K562 (cell line): ENCODE results near the gene AP4S1. TPM values are rescaled to one million over a fixed set of nuclear protein-coding genes. Genes with fewer than 3 reads are reported as not detected.

Source experiments
- CBX1 ChIP-seq: sonication (generic); IDR thresholded peaks from 2 replicates; pipeline ENCODE4 v1.6.1; 2016; ENCODE audit warnings: antibody characterized with exemption, low read depth, mild to moderate bottlenecking
- FOXO4 ChIP-seq: fragments of 450-650 bp; formaldehyde crosslinking; IDR thresholded peaks from 2 replicates; pipeline ENCODE4 v1.4.0; 2020; ENCODE audit warnings: mild to moderate bottlenecking, moderate library complexity
- FOXP4 ChIP-seq: sonication (generic); formaldehyde crosslinking; IDR thresholded peaks from 2 replicates; pipeline ENCODE4 v1.8.0; 2022; ENCODE audit warnings: mild to moderate bottlenecking, missing genetic modification reagents, borderline replicate concordance
- HDAC3 ChIP-seq: fragments of 450-650 bp; IDR thresholded peaks from 2 replicates; pipeline ENCODE4 v1.6.1; 2018; ENCODE audit warnings: borderline replicate concordance, mild to moderate bottlenecking, moderate library complexity; ENCODE audit not compliant: partially characterized antibody
- KLF13 ChIP-seq: fragments of 450-650 bp; IDR thresholded peaks from 2 replicates; pipeline ENCODE4 v1.6.1; 2016; ENCODE audit warnings: missing genetic modification characterization, low read depth, mild to moderate bottlenecking, missing compliant biosample characterization, moderate library complexity, borderline replicate concordance
- MTA3 ChIP-seq: fragments of 450-650 bp; formaldehyde crosslinking; IDR thresholded peaks from 2 replicates; pipeline ENCODE4 v1.6.1; 2017; ENCODE audit warnings: mild to moderate bottlenecking, borderline replicate concordance
- NFIC ChIP-seq: fragments of 450-650 bp; IDR thresholded peaks from 2 replicates; pipeline ENCODE4 v1.6.1; 2017; ENCODE audit warnings: mild to moderate bottlenecking, inconsistent platforms
- NR1H2 ChIP-seq: sonication (generic); formaldehyde crosslinking; IDR thresholded peaks from 2 replicates; pipeline ENCODE4 v1.4.0; 2020; ENCODE audit warnings: mild to moderate bottlenecking, missing genetic modification reagents
- POLR2G ChIP-seq: fragments of 200-400 bp; formaldehyde crosslinking; IDR thresholded peaks from 2 replicates; pipeline ENCODE4 v1.6.1; 2017; ENCODE audit warnings: low read depth, mild to moderate bottlenecking, antibody characterized with exemption, low read length, moderate library complexity
- RAD51 ChIP-seq: fragments of 450-650 bp; IDR thresholded peaks from 2 replicates; pipeline ENCODE4 v1.7.1; 2016; ENCODE audit warnings: low read depth, mild to moderate bottlenecking, borderline replicate concordance
- RBBP5 ChIP-seq: fragments of 200-600 bp; sonication (generic); IDR thresholded peaks from 2 replicates; pipeline ENCODE4 v1.6.1; 2012; ENCODE audit warnings: borderline replicate concordance, mild to moderate bottlenecking, low read length, control low read depth, inconsistent platforms; ENCODE audit not compliant: insufficient read depth, poor library complexity, severe bottlenecking
- SAP30 ChIP-seq: fragments of 200-600 bp; sonication (generic); IDR thresholded peaks from 2 replicates; pipeline ENCODE4 v1.6.1; 2012; ENCODE audit warnings: borderline replicate concordance, low read depth, mild to moderate bottlenecking, moderate library complexity, low read length, control low read depth, inconsistent platforms; ENCODE audit not compliant: insufficient read depth, poor library complexity, severe bottlenecking
- THRAP3 ChIP-seq: fragments of 450-650 bp; IDR thresholded peaks from 2 replicates; pipeline ENCODE4 v1.6.1; 2016; ENCODE audit warnings: mild to moderate bottlenecking, inconsistent platforms, borderline replicate concordance
- ZNF24 ChIP-seq: fragments of 450-650 bp; IDR thresholded peaks from 2 replicates; pipeline ENCODE4 v1.6.1; 2016
- ZNF407 ChIP-seq: fragments of 450-650 bp; IDR thresholded peaks from 2 replicates; pipeline ENCODE4 v1.6.1; 2016; ENCODE audit warnings: low read depth
- polyA plus RNA-seq, 8 experiments: library from polyadenylated mRNA; depleted of rRNA in 4 of 8; stranded (reverse) in 5 of 8; unstranded in 3 of 8; fragments of >200 nt; fragmentation: Nextera tagmentation in 2 of 8; fragmentation: Illumina TruSeq in 1 of 8; extraction: Ambion mirVana in 2 of 8; extraction: Trizol in 1 of 8; gene quantifications; 2 replicates each; pipeline versions ENCODE4 v1.2.1 to v1.2.3, GENCODE V29; 2011 to 2014; ENCODE audit warnings: inconsistent platforms in 1 of 8, missing spikeins in 1 of 8
- total RNA-seq, 7 experiments: library from RNA; depleted of rRNA in 6 of 7; stranded (reverse); fragments of >200 nt in 6 of 7; fragmentation: Illumina TruSeq in 2 of 7; extraction: Trizol in 2 of 7; gene quantifications; 2 replicates each; pipeline versions ENCODE4 v1.2.1 to v1.2.3, GENCODE V29; 2011 to 2021; ENCODE audit warnings: low replicate concordance in 1 of 7

AP4S1 gene
- total and polyA plus RNA-seq, 9 of the 15 experiments (the other 6 are each of a cell fraction or from before 2014, with no cell fraction given) = 3.7 to 7.8 (median 5.9) TPM

DNA sequence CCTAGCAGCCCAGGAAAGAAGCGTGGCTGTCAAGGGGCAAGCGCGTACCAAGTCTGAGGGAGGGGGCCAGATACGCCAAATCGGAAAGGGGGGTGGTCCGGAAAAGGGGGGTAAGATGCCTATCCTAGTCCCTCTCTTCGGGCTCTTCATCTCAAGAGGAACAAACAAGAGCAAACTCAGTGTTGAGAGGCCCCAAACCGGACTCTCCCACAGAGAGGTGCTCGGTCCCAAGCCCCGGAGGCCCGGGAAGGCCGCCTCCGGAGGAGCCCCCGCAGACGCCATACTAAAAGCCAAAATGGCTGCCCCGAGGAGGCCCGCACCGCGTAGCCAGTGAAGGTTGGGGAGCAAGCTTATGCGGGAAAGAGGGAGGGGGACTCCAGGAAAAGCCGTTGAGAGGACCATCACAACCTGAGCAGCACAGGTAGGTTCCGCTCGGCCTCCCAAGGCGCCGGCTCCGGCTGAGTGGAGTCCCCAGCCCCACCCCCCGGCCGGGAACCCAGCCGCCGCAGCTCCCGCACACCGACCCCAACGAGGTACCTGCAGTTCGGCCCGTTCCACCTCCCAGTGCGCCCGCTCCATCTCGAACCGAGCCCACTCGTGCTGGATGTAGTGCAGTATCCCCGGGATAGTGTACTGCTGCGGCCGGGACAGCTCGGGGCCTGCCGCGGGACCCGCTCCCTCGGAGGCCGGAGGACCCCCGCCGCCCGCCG is at the start of gene AP4S1 (continued):
- TF ChIP-seq FOXO4 (CRISPR knock-in tag) (no peak), RBBP5 (peak; percentile 85), ZNF24 (no peak), HDAC3 (peak; percentile 49), NFIC (no peak), SAP30 (no peak), MTA3 (0 out of 2 replicates have a peak, but pooled peaks have one; percentile 20), NR1H2 (CRISPR knock-in tag) (no peak), RAD51 (no peak), FOXP4 (CRISPR knock-in tag) (no peak), KLF13 (0 out of 2 replicates have a peak, but pooled peaks have one; percentile 28), ZNF407 (0 out of 2 replicates have a peak, but pooled peaks have one; percentile 15), CBX1 (no peak), THRAP3 (no peak), POLR2G (peak; percentile 78)
